ENCODE data around the gene SLC4A1.

Gene SLC4A1

DNA sequence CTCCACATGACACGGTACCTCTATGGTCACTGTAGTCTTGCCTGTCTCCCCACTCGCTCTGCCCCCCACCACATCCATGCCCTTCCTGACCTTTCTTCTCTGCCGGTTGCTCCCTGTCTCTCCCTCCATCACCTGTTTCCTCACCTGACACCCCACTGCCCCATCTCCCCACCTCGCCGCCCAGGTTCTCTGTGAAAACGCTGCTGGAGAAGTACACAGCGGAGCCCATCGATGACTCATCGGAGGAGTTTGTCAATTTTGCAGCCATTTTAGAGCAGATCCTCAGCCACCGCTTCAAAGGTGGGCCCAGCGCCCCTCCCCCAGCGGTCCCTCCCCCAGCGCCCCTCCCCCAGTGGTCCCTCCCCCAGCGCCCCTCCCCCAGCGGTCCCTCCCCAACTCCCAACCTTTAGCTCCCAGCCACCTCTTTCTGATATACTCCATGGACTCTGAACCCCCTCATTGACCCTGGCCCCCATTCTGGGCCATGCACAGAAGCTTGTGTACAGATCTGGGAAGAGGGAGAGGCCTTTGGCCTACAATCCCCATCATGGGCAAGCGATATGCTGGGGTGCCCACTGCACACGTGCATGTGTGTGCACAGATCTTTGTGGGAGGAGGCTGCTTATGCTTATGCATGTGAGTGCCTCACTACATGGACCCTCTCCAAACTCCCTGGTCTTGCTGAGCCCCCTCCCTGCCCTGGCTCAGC, 44.6 kb upstream of the SLC4A1 start:
- no peak for DNase-seq (ENCODE audit: low read depth)
- no peak overlapping the region for H3K4me3 ChIP-seq (replicated peaks; ENCODE audit: low read depth, low read length)
- no peak for TF ChIP-seq CTCF (IDR thresholded peaks at IDR 0.05; ENCODE audit: low read length, missing control alignments)

- TF ChIP-seq CTCF (IDR thresholded peaks at IDR 0.05; ENCODE audit: low read length, missing control alignments) = no peak
- H3K4me3 ChIP-seq (replicated peaks; ENCODE audit: low read depth, low read length) = no peak overlapping the region
- no peak for DNase-seq (ENCODE audit: low read depth)
These were observed 43.7 kb upstream of the SLC4A1 start for GRCh38 chr17:44311562-44312181.

- no peak for DNase-seq (ENCODE audit: low read depth)
- TF ChIP-seq CTCF (IDR thresholded peaks at IDR 0.05; ENCODE audit: low read length, missing control alignments) = no peak
- H3K4me3 ChIP-seq (replicated peaks; ENCODE audit: low read depth, low read length) = no peak overlapping the region
These were observed 42.9 kb upstream of the SLC4A1 start for GRCh38 chr17:44310609-44311376.

GRCh38 chr17:44310188-44310587, 42.3 kb upstream of the SLC4A1 start:
- no peak for DNase-seq (ENCODE audit: low read depth)
- no peak overlapping the region for H3K4me3 ChIP-seq (replicated peaks; ENCODE audit: low read depth, low read length)
- no peak for TF ChIP-seq CTCF (IDR thresholded peaks at IDR 0.05; ENCODE audit: low read length, missing control alignments)

GRCh38 chr17:44309472-44309871, 41.5 kb upstream of the SLC4A1 start:
- DNase-seq (ENCODE audit: low read depth) = no peak
- no peak overlapping the region for H3K4me3 ChIP-seq (replicated peaks; ENCODE audit: low read depth, low read length)
- TF ChIP-seq CTCF (IDR thresholded peaks at IDR 0.05; ENCODE audit: low read length, missing control alignments) = no peak

DNA sequence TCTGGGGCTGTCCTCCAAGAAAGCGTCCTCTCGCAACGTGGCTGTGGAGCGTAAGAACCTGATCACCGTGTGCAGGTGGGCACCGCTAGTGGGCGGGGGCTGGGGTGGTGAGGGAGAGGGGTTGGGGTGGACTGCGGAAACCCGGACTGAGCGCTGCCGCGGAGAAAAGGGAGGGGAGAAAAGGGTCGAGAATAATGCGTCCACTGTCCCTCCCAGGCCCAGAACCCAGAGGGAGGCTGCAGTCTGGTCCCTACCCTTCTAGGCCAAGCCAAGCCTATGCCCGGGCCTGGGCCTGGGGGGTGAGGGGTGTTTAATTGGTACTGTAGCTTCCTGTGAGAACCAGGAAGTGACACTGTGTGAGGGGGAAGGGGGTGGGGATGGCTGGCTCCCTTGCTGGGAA, 40.9 kb upstream of the SLC4A1 start:
- no peak for DNase-seq (ENCODE audit: low read depth)
- H3K4me3 ChIP-seq (replicated peaks; ENCODE audit: low read depth, low read length) = peak overlapping the region; percentile 14
- no peak for TF ChIP-seq CTCF (IDR thresholded peaks at IDR 0.05; ENCODE audit: low read length, missing control alignments)
